Measurements from ENCODE around the gene KRTAP16-1.

Gene KRTAP16-1

GRCh38 chr17:41328207-41328606 is 19.1 kb upstream of the KRTAP16-1 start:
- DNase-seq: no peak

GRCh38 chr17:41327411-41328120 is 18.5 kb upstream of the KRTAP16-1 start:
- DNase-seq: no peak

GRCh38 chr17:41326173-41327145 is 17.4 kb upstream of the KRTAP16-1 start:
- DNase-seq: no peak

- no peak for DNase-seq
These were observed 16.5 kb upstream of the KRTAP16-1 start for GRCh38 chr17:41325611-41326010.

GRCh38 chr17:41325126-41325525 is 16.0 kb upstream of the KRTAP16-1 start:
- DNase-seq: no peak

- no peak for DNase-seq
These were observed 15.3 kb upstream of the KRTAP16-1 start for GRCh38 chr17:41324180-41325075.

GRCh38 chr17:41322903-41323895 is 14.1 kb upstream of the KRTAP16-1 start:
- DNase-seq: no peak

- no peak for DNase-seq
These were observed 13.2 kb upstream of the KRTAP16-1 start for GRCh38 chr17:41322094-41322902.

GRCh38 chr17:41318231-41318630 is 9.1 kb upstream of the KRTAP16-1 start:
- no peak for DNase-seq

GRCh38 chr17:41315814-41316445 is 6.8 kb upstream of the KRTAP16-1 start:
- DNase-seq: no peak

- DNase-seq: no peak
These were observed 6.2 kb upstream of the KRTAP16-1 start, which contains the start of gene KRTAP17-1 for GRCh38 chr17:41315204-41315794. KRTAP17-1 (minus strand) TSS chr17:41315710; CDS start chr17:41315650, 60 bp downstream.

- no peak for DNase-seq
These were observed 2.0 kb upstream of the KRTAP16-1 start for GRCh38 chr17:41311111-41311510.

- DNase-seq: peak; percentile 58 to 65
These were observed 725 bp downstream of the KRTAP16-1 start for GRCh38 chr17:41308251-41308917.

- no peak for DNase-seq
These were observed 1.5 kb downstream of the KRTAP16-1 start for GRCh38 chr17:41307647-41308046.

GRCh38 chr17:41304091-41304490 is 5.0 kb downstream of the KRTAP16-1 start:
- no peak for DNase-seq

GRCh38 chr17:41302981-41303380 is 6.1 kb downstream of the KRTAP16-1 start:
- no peak for DNase-seq

GRCh38 chr17:41301916-41302901 is 6.9 kb downstream of the KRTAP16-1 start, which contains the start of gene KRTAP29-1:
KRTAP29-1 (minus strand) TSS chr17:41302851; CDS start chr17:41302851, 0 bp downstream.
- DNase-seq: no peak

Data from activated T-cell treated with anti-CD3 and anti-CD28 coated beads, Interleukin-2, amount 50 U/mL, for 48 hours (primary cell).